IMR-90 (cell line): ENCODE data around the gene FAM168B. TPM values are rescaled to one million over a fixed set of nuclear protein-coding genes. Genes with fewer than 3 reads are reported as not detected.
"Not testable (repeated sequence)": the region's sequence is repeated elsewhere in the genome, so short reads cannot be mapped to it uniquely, and the experiment has no call there.

Experiments used
- ATAC-seq: fragments of 200-7000 bp; cut with Tn5 transposase; 2 replicates; pipeline ENCODE4 v1.9.1; 2020; ENCODE audit warnings: low read depth, mild to moderate bottlenecking, moderate library complexity
- BruUV-seq: library from RNA; stranded (reverse); fragments of 400-500 nt; replicated peaks from 2 replicates; lab custom pipeline; 2021; lab: Mats Ljungman, UMichigan
- CTCF ChIA-PET: fragments of 300-600 bp; formaldehyde crosslinking; extraction: SDS; loops from one replicate; lab custom pipeline; 2021; ENCODE audit warnings: antibody characterized with exemption; lab: Yijun Ruan, JAX
- POLR2A ChIA-PET: fragments of 300-600 bp; sonication (Branson Sonifier 250); formaldehyde crosslinking; loops from one replicate; lab custom pipeline; 2022; ENCODE audit warnings: antibody characterized with exemption; ENCODE audit not compliant: unreplicated experiment; lab: Charles Lee
- DNase-seq: peaks from one replicate; pipeline ENCODE4 v3.0.0; 2013
- H2AFZ ChIP-seq: replicated peaks from 2 replicates; pipeline ENCODE3; 2013; ENCODE audit warnings: low read length, mild to moderate bottlenecking; ENCODE audit not compliant: poor library complexity
- H2AK5ac ChIP-seq: 2 replicates; pipeline ENCODE4 v1.6.1; 2013; ENCODE audit warnings: low read depth, low read length, inconsistent platforms
- H2AK9ac ChIP-seq: replicated peaks from 2 replicates; pipeline ENCODE3; 2013; ENCODE audit warnings: mild to moderate bottlenecking, low read depth, low read length, moderate library complexity; ENCODE audit not compliant: poor library complexity
- H2BK120ac ChIP-seq: 2 replicates; pipeline ENCODE4 v1.6.1; 2013; ENCODE audit warnings: low read depth, low read length, inconsistent platforms
- H2BK15ac ChIP-seq: 3 replicates; pipeline ENCODE4 v1.6.1; 2013; ENCODE audit warnings: low read depth, low read length, inconsistent platforms
- H2BK20ac ChIP-seq: 2 replicates; pipeline ENCODE4 v1.6.1; 2013; ENCODE audit warnings: low read depth, mild to moderate bottlenecking, inconsistent platforms, low read length, moderate library complexity
- H2BK5ac ChIP-seq: 2 replicates; pipeline ENCODE4 v1.6.1; 2013; ENCODE audit warnings: mild to moderate bottlenecking, low read depth, low read length, inconsistent platforms; ENCODE audit not compliant: poor library complexity, severe bottlenecking
- H3K14ac ChIP-seq: replicated peaks from 2 replicates; pipeline ENCODE4 v1.6.1; 2013; ENCODE audit warnings: low read depth, low read length, inconsistent platforms
- H3K18ac ChIP-seq: 2 replicates; pipeline ENCODE4 v1.6.1; 2013; ENCODE audit warnings: low read depth, low read length, control low read depth
- H3K23ac ChIP-seq: 2 replicates; pipeline ENCODE4 v1.6.1; 2013; ENCODE audit warnings: low read depth, low read length, inconsistent platforms
- H3K27ac ChIP-seq: 2 replicates; pipeline ENCODE4 v1.5.1; 2013; ENCODE audit warnings: mild to moderate bottlenecking, control low read depth, low read length; ENCODE audit not compliant: insufficient read depth
- H3K27me3 ChIP-seq: 2 replicates; pipeline ENCODE4 v1.6.1; 2013; ENCODE audit warnings: low read length; ENCODE audit not compliant: control insufficient read depth, insufficient read depth
- H3K36me3 ChIP-seq: 2 replicates; pipeline ENCODE4 v1.6.1; 2013; ENCODE audit warnings: low read length, mixed read lengths; ENCODE audit not compliant: control insufficient read depth, insufficient read depth
- H3K4ac ChIP-seq: 2 replicates; pipeline ENCODE4 v1.6.1; 2013; ENCODE audit warnings: low read depth, low read length, inconsistent platforms
- H3K4me1 ChIP-seq: 2 replicates; pipeline ENCODE4 v1.6.1; 2013; ENCODE audit warnings: low read length, mixed read lengths; ENCODE audit not compliant: control insufficient read depth, insufficient read depth
- H3K4me2 ChIP-seq: 2 replicates; pipeline ENCODE4 v1.6.1; 2013; ENCODE audit warnings: low read depth, mild to moderate bottlenecking, control low read depth, low read length, moderate library complexity
- H3K4me3 ChIP-seq: 2 replicates; pipeline ENCODE4 v1.5.1; 2013; ENCODE audit warnings: low read depth, mild to moderate bottlenecking, control low read depth, low read length, moderate library complexity; ENCODE audit not compliant: insufficient read depth
- H3K56ac ChIP-seq: 2 replicates; pipeline ENCODE4 v1.6.1; 2013; ENCODE audit warnings: low read length, inconsistent platforms; ENCODE audit not compliant: insufficient read depth; ENCODE audit errors: extremely low read depth
- H3K79me1 ChIP-seq, 2 experiments: 2 replicates each; pipeline ENCODE4 v1.6.1; 2013; ENCODE audit warnings: low read length in 2 of 2, inconsistent platforms in 1 of 2, low read depth in 1 of 2
- H3K9ac ChIP-seq: 2 replicates; pipeline ENCODE4 v1.6.1; 2013; ENCODE audit warnings: low read depth, low read length, control low read depth
- H3K9me1 ChIP-seq: 2 replicates; pipeline ENCODE4 v1.6.1; 2013; ENCODE audit warnings: low read length, inconsistent platforms; ENCODE audit not compliant: insufficient read depth
- H3K9me3 ChIP-seq: 2 replicates; pipeline ENCODE4 v1.6.1; 2013; ENCODE audit warnings: low read length; ENCODE audit not compliant: control insufficient read depth, insufficient read depth
- H4K20me1 ChIP-seq: 2 replicates; pipeline ENCODE4 v1.6.1; 2013; ENCODE audit warnings: low read length, inconsistent platforms; ENCODE audit not compliant: insufficient read depth
- H4K5ac ChIP-seq: 2 replicates; pipeline ENCODE4 v1.6.1; 2013; ENCODE audit warnings: mild to moderate bottlenecking, low read depth, low read length, control low read depth
- H4K8ac ChIP-seq, 2 experiments: 2 replicates each; pipeline ENCODE4 v1.6.1; 2013; ENCODE audit warnings: low read depth in 2 of 2, low read length in 2 of 2, control low read depth in 1 of 2, inconsistent platforms in 1 of 2
- H4K91ac ChIP-seq: 2 replicates; pipeline ENCODE4 v1.6.1; 2013; ENCODE audit warnings: low read depth, low read length, inconsistent platforms; ENCODE audit not compliant: insufficient read depth
- FOS ChIP-seq: fragments of 150-350 bp; IDR thresholded peaks from 2 replicates; pipeline ENCODE4 v1.6.1; 2016; ENCODE audit warnings: low read depth, low read length
- NFE2L2 ChIP-seq: fragments of 150-350 bp; IDR thresholded peaks from 2 replicates; pipeline ENCODE4 v1.6.1; 2016; ENCODE audit warnings: low read depth, mild to moderate bottlenecking, low read length
- WGBS, 2 experiments: methylation state at CpG; one replicate each; pipeline versions ENCODE4 v1.1.5 to v1.1.7; 2013; ENCODE audit warnings: missing lambda C conversion rate in 2 of 2; ENCODE audit not compliant: insufficient read length in 1 of 2; ENCODE audit errors: extremely low coverage in 2 of 2; 5-methylcytosine and 5-hydroxymethylcytosine counted together
- dilution Hi-C: fragments of 300-500 bp; cut with HindIII; formaldehyde crosslinking; loops from one replicate; pipeline ENCODE4 v1.14.3; 2018; ENCODE audit warnings: low sequenced_read_pairs; ENCODE audit not compliant: unreplicated experiment
- in situ Hi-C: fragments of 300-500 bp; cut with MboI; formaldehyde crosslinking; loops from 3 replicates; pipeline ENCODE4 v1.14.3; 2019; ENCODE audit warnings: low sequenced_read_pairs, inconsistent platforms, mixed read lengths
- intact Hi-C: fragments of 100-400 bp; cut with micrococcal nuclease; formaldehyde crosslinking; loops from 2 replicates; pipeline ENCODE4 v1.10.0; 2022
- polyA plus RNA-seq, 3 experiments: library from polyadenylated mRNA; depleted of rRNA; stranded (reverse); fragments of >200 nt; gene quantifications; 2 replicates each; pipeline ENCODE4 v1.2.3, GENCODE V29; 2012; ENCODE audit warnings: low replicate concordance in 1 of 3
- total RNA-seq: library from RNA; depleted of rRNA; stranded (reverse); fragments of >200 nt; gene quantifications from 2 replicates; pipeline ENCODE4 v1.2.3, GENCODE V29; 2012

Gene FAM168B
- total and polyA plus RNA-seq, 2 of the 4 experiments (the other 2 are of a cell fraction): 76.4 to 106 TPM

- no peak overlapping the region for H2AFZ ChIP-seq
- ATAC-seq: no peak
- intact Hi-C loops: no loop called here
Measured at GRCh38 chr2:131081190-131081589, 12.1 kb downstream of the FAM168B start.

GRCh38 chr2:131079931-131080330 lies 13.3 kb downstream of the FAM168B start:
- BruUV-seq, dilution Hi-C loops: not testable (repeated sequence)

More at GRCh38 chr2:131081190-131081589, 12.1 kb downstream of the FAM168B start:
- H4K91ac ChIP-seq: no peak overlapping the region
- H3K79me1 ChIP-seq: peaks cover 28 to 66% of the 10 kb centered on the region in 2 experiments
- in situ Hi-C loops (no loop called here), dilution Hi-C loops (no loop called here)
- H3K9ac ChIP-seq: no peak overlapping the region
- H4K5ac ChIP-seq: no peak overlapping the region
- no peak overlapping the region for H3K4me2 ChIP-seq
- H2BK15ac ChIP-seq: no peak overlapping the region
- H3K4me1 ChIP-seq: peaks cover 4% of the 10 kb centered on the region; the same call in 1 of the 2 replicates
- no peaks in the 10 kb centered on the region for H3K9me3 ChIP-seq
- ChIA-PET CTCF (interaction anchor here (0.7 kb wide), 1 partner anchor 12 kb away, joined by 3 read pairs; no protein-coding TSS in a partner anchor), POLR2A (no interaction called here)
- WGBS, 2 experiments: 100% methylated on average over 1 of the region's 4 CpGs; no CpG with 5 or more reads in 1 of the 2 experiments
- no peak overlapping the region for H3K4me3 ChIP-seq
- H2AK9ac ChIP-seq: no peak overlapping the region
- no peak overlapping the region for H2AK5ac ChIP-seq
- H3K9me1 ChIP-seq: peaks cover 17% of the 10 kb centered on the region
- H2BK120ac ChIP-seq: no peak overlapping the region
- peaks cover 39% of the 10 kb centered on the region for H3K36me3 ChIP-seq
- H3K4ac ChIP-seq: no peak overlapping the region
- H4K8ac ChIP-seq: no peak overlapping the region
- H3K27me3 ChIP-seq: no peaks in the 10 kb centered on the region
- H3K56ac ChIP-seq: no peak overlapping the region
- peaks cover 62% of the 10 kb centered on the region for H4K20me1 ChIP-seq
- no peak overlapping the region for H3K18ac ChIP-seq
- no TSS peak for BruUV-seq
- TF ChIP-seq NFE2L2 (no peak), FOS (no peak)
- H3K23ac ChIP-seq: no peak overlapping the region
- H3K27ac ChIP-seq: no peak overlapping the region
- DNase-seq: no peak
- no peak overlapping the region for H2BK5ac ChIP-seq
- no peak overlapping the region for H3K14ac ChIP-seq
- no peak overlapping the region for H2BK20ac ChIP-seq

More at GRCh38 chr2:131079931-131080330, 13.3 kb downstream of the FAM168B start:
- H2AFZ ChIP-seq, H4K5ac ChIP-seq, ATAC-seq, H3K23ac ChIP-seq, H2BK20ac ChIP-seq, DNase-seq, H3K18ac ChIP-seq, in situ Hi-C loops, H3K27ac ChIP-seq, H3K4me3 ChIP-seq, H4K8ac ChIP-seq, POLR2A ChIA-PET, H2BK15ac ChIP-seq, intact Hi-C loops, H3K56ac ChIP-seq, H2BK5ac ChIP-seq, H3K4me2 ChIP-seq, H3K9ac ChIP-seq, H4K91ac ChIP-seq, H3K4me1 ChIP-seq, H2AK9ac ChIP-seq, H2AK5ac ChIP-seq, H2BK120ac ChIP-seq, H3K4ac ChIP-seq, H3K27me3 ChIP-seq, H3K9me3 ChIP-seq, H3K14ac ChIP-seq: not testable (repeated sequence)
- WGBS, 2 experiments: 96% methylated on average over 4 of the region's 6 CpGs; no CpG with 5 or more reads in 1 of the 2 experiments
- H3K36me3 ChIP-seq: peaks cover 43% of the 10 kb centered on the region
- CTCF ChIA-PET: interaction anchor here (0.8 kb wide), 1 partner anchor 32 kb away, joined by 3 read pairs; no protein-coding TSS in a partner anchor
- peaks cover 57% of the 10 kb centered on the region for H4K20me1 ChIP-seq
- peaks cover 14% of the 10 kb centered on the region for H3K9me1 ChIP-seq
- H3K79me1 ChIP-seq: peaks cover 31 to 66% of the 10 kb centered on the region in 2 experiments
